Measurements from ENCODE around the gene NUP43.

NUP43 gene

DNA sequence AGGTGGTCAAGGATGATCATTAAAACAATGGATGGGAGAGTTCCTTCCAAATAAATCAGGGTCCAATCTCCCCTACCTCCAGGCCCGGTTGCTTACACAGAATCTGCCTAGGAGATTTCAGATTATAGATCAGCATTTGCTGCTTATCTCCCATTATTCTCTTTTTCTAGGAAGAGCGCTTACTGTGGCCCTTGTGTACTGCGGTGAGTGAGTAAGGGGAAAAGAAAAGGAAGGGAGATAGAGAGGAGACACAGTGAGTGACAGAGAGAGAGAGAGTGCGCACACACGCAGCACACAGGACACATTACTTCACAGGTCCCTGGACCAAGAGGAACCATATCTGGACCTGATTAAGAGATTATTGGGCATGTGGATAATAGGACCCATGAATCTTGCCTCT is 34.6 kb downstream of the NUP43 start:
- no peak for TF ChIP-seq EZH2phosphoT487 (conservative IDR thresholded peaks at IDR 0.05; ENCODE audit: low read length)
- TF ChIP-seq, protein P1, sequence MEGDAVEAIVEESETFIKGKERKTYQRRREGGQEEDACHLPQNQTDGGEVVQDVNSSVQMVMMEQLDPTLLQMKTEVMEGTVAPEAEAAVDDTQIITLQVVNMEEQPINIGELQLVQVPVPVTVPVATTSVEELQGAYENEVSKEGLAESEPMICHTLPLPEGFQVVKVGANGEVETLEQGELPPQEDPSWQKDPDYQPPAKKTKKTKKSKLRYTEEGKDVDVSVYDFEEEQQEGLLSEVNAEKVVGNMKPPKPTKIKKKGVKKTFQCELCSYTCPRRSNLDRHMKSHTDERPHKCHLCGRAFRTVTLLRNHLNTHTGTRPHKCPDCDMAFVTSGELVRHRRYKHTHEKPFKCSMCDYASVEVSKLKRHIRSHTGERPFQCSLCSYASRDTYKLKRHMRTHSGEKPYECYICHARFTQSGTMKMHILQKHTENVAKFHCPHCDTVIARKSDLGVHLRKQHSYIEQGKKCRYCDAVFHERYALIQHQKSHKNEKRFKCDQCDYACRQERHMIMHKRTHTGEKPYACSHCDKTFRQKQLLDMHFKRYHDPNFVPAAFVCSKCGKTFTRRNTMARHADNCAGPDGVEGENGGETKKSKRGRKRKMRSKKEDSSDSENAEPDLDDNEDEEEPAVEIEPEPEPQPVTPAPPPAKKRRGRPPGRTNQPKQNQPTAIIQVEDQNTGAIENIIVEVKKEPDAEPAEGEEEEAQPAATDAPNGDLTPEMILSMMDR (IDR thresholded peaks at IDR 0.05; ENCODE audit: insufficient read depth, low read length, poor library complexity, severe bottlenecking), result no peak
- peaks cover 3% of the 10 kb centered on the region for H4K20me1 ChIP-seq (ENCODE audit: low read depth, low read length)

DNA sequence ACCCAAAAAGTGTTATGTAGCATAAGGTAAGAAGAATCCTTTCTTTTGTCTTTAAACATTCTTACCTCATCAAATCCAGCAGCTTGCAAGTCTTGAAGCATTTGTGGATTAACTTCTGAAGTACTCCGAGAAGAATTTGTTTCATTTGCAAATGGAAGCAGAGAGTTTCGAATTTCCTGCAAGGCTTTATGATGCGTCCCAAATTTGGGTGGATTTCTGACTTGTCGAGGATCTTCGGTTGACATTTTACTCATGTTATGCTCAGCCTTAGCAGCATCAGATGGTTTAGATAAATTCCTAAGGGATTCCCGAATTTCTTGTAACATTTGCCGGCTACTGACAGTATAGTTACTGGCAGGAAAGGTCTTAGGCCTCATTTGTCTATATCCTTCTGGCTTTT is 44.6 kb downstream of the NUP43 start:
- TF ChIP-seq EZH2phosphoT487 (conservative IDR thresholded peaks at IDR 0.05; ENCODE audit: low read length), result no peak
- TF ChIP-seq, protein P1 (IDR thresholded peaks at IDR 0.05; ENCODE audit: insufficient read depth, low read length, poor library complexity, severe bottlenecking), result no peak
- Histone ChIP-seq H3K79me2 (ENCODE audit: insufficient read depth, low read length) (peaks cover 93% of the 10 kb centered on the region), H4K20me1 (ENCODE audit: low read depth, low read length) (peaks cover 17% of the 10 kb centered on the region), H3F3A (ENCODE audit: insufficient read depth) (peaks cover 5% of the 10 kb centered on the region; the same call in 1 of the 2 replicates), H3K4me2 (ENCODE audit: low read depth, low read length, poor library complexity, severe bottlenecking) (no peak overlapping the region), H3K4me3 (ENCODE audit: insufficient read depth, low read length, poor library complexity, severe bottlenecking) (no peak overlapping the region), H3K27ac (ENCODE audit: low read depth, low read length) (no peak overlapping the region), H2AFZ (ENCODE audit: low read depth, low read length, severe bottlenecking) (no peak overlapping the region), H3K9me2 (replicated peaks; ENCODE audit: insufficient read depth, low read length) (no peaks in the 10 kb centered on the region), H3K9ac (ENCODE audit: low read length) (no peak overlapping the region), H3K9me3 (ENCODE audit: insufficient read depth, low read length) (no peaks in the 10 kb centered on the region), H3K27me3 (ENCODE audit: low read length) (no peaks in the 10 kb centered on the region), H3K36me3 (ENCODE audit: low read length) (peaks cover 15% of the 10 kb centered on the region; the same call in 1 of the 2 replicates)

More for the DNA sequence above, 34.6 kb downstream of the NUP43 start:
- no peak overlapping the region for H3K4me3 ChIP-seq (ENCODE audit: insufficient read depth, low read length, poor library complexity, severe bottlenecking)
- no peak overlapping the region for H3K4me2 ChIP-seq (ENCODE audit: low read depth, low read length, poor library complexity, severe bottlenecking)
- H3K79me2 ChIP-seq (ENCODE audit: insufficient read depth, low read length), result peaks cover 95% of the 10 kb centered on the region
- H3K27me3 ChIP-seq (ENCODE audit: low read length), result no peaks in the 10 kb centered on the region
- H3K27ac ChIP-seq (ENCODE audit: low read depth, low read length), result no peak overlapping the region
- H3K36me3 ChIP-seq (ENCODE audit: low read length), result peaks cover 5% of the 10 kb centered on the region; the same call in 1 of the 2 replicates
- H3F3A ChIP-seq (ENCODE audit: insufficient read depth), result peaks cover 12% of the 10 kb centered on the region
- no peak overlapping the region for H3K9ac ChIP-seq (ENCODE audit: low read length)
- no peaks in the 10 kb centered on the region for H3K9me3 ChIP-seq (ENCODE audit: insufficient read depth, low read length)
- no peaks in the 10 kb centered on the region for H3K9me2 ChIP-seq (replicated peaks; ENCODE audit: insufficient read depth, low read length)
- no peak overlapping the region for H2AFZ ChIP-seq (ENCODE audit: low read depth, low read length, severe bottlenecking)

DNA sequence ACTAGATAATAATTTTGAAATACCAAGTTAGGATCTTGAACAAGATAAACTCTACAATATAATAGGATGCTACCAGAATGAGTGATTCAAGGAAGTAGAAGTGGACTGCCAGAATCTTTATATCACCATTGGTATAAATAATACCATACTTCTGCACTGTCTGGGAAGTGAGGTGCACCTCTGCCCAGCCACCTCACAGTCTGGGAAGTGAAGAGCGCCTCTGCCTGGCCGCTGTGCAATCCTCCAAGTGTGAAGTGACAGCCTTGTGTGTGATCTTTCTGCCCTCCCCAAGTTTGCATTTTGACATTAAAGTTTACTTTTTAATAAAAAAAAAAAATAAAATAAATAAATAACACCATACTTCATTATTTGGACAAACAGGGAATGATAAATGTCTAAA is 47.2 kb downstream of the NUP43 start:
- H3K36me3 ChIP-seq (ENCODE audit: low read length), result peaks cover 27% of the 10 kb centered on the region; the same call in 1 of the 2 replicates
- H3K9me2 ChIP-seq (replicated peaks; ENCODE audit: insufficient read depth, low read length), result no peaks in the 10 kb centered on the region
- no peak overlapping the region for H3K4me2 ChIP-seq (ENCODE audit: low read depth, low read length, poor library complexity, severe bottlenecking)
- no peak for TF ChIP-seq EZH2phosphoT487 (conservative IDR thresholded peaks at IDR 0.05; ENCODE audit: low read length)
- TF ChIP-seq, protein P1 (IDR thresholded peaks at IDR 0.05; ENCODE audit: insufficient read depth, low read length, poor library complexity, severe bottlenecking), result no peak
- no peak overlapping the region for H3K9ac ChIP-seq (ENCODE audit: low read length)
- no peaks in the 10 kb centered on the region for H3K27me3 ChIP-seq (ENCODE audit: low read length)
- peaks cover 93% of the 10 kb centered on the region for H3K79me2 ChIP-seq (ENCODE audit: insufficient read depth, low read length)
- H3K4me3 ChIP-seq (ENCODE audit: insufficient read depth, low read length, poor library complexity, severe bottlenecking), result no peak overlapping the region
- peaks cover 25% of the 10 kb centered on the region for H4K20me1 ChIP-seq (ENCODE audit: low read depth, low read length)
- no peaks in the 10 kb centered on the region for H3K9me3 ChIP-seq (ENCODE audit: insufficient read depth, low read length)
- H3F3A ChIP-seq (ENCODE audit: insufficient read depth), result peaks cover 6% of the 10 kb centered on the region; the same call in 1 of the 2 replicates
- H2AFZ ChIP-seq (ENCODE audit: low read depth, low read length, severe bottlenecking), result no peak overlapping the region
- no peak overlapping the region for H3K27ac ChIP-seq (ENCODE audit: low read depth, low read length)

Data from SU-DHL-6 (cell line).